T-helper 1 cell treated with Interleukin-12 subunit alpha and Interleukin-12 subunit beta and Interleukin-4 antibody, amounts not matched to agents 30 μg/mL and 1 μg/mL, for 36 hours (primary cell): ENCODE data around the gene EHBP1L1.

ENCODE experiments used
- H3K27ac Mint-ChIP-seq: one replicate; pipeline ENCODE4 v1.8.0; 2021; ENCODE audit warnings: mild to moderate bottlenecking, mixed read lengths
- H3K27me3 Mint-ChIP-seq: one replicate; pipeline ENCODE4 v1.8.0; 2021; ENCODE audit warnings: low read depth, mixed read lengths
- H3K36me3 Mint-ChIP-seq: one replicate; pipeline ENCODE4 v1.8.0; 2021; ENCODE audit warnings: low read depth, mixed read lengths
- H3K4me1 Mint-ChIP-seq: one replicate; pipeline ENCODE4 v1.8.0; 2021; ENCODE audit warnings: low read depth, mixed read lengths
- H3K4me3 Mint-ChIP-seq: one replicate; pipeline ENCODE4 v1.8.0; 2021; ENCODE audit warnings: mild to moderate bottlenecking, moderate library complexity, mixed read lengths
- H3K9me3 Mint-ChIP-seq: one replicate; pipeline ENCODE4 v1.8.0; 2021; ENCODE audit warnings: mixed read lengths

The EHBP1L1 gene

DNA sequence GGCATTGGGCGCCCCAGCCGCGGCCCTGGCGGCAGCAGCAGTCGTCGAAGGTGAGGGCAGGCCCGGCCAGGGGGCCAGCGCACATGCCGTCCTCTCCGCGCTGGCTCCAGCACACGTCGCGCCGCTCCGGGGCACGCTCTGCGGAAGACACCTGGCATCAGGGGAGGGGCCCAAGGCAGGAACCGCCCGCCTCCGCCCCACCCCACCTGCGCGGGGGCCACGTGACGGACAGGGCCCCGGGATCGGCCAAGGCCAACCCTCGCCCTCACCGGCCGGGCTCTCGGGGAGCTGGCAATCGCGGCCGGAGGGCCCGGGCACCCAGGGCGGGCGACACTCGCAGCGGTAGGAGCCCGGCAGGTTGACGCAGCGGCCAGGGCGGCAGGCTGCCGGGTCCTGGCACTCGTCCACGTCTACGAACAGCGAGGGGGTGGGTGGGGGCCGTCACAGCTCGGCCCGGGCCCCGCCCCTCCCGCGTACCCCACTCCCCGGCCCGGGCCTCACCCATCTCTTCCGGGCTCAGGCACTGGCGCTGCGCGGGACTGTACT lies 36.0 kb upstream of the EHBP1L1 start:
- Mint-ChIP-seq H3K4me1 (peaks cover 14% of the 10 kb centered on the region), H3K27me3 (no peaks in the 10 kb centered on the region), H3K36me3 (peaks cover 15% of the 10 kb centered on the region), H3K9me3 (no peaks in the 10 kb centered on the region), H3K27ac (peak overlapping the region; percentile 80), H3K4me3 (peak overlapping the region; percentile 86)

DNA sequence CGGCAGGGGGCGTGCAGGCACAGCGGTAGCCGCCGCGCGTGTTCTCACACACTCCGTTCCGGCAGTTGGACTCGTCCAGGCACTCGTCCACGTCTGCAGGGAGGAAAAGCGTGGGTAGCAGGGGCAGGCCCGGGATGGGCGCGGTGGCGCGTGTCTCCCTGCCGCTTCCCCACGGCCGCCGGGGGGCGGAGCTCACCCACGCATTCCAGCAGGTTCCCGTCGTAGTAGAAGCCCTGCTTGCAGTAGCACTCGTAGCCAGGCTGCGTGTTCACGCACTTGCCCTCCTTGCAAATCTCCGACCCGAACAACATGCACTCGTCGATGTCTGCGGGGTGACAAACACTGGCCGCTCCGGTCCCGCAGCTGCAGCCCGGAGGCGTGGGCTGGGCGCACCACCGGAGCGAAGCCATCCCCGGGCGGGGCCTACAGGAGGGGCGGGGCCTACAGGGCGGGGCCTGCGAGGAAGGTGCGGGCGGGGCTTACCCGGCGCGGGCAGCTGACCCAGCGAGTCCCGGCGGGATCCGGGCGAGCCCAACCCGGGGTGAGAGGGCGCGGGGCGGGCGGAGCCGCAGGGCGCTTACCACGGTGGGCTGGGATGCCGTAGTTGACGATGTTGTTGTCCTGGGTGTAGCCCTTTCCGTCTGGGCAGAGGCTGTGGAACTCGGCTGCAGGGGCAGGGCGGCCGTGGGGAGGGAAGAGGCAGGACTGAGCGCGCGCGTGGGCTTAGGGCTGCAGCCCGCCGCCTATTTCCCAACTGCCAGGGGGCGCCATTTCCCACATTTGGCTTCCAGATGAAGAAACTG lies 35.4 kb upstream of the EHBP1L1 start:
- H3K4me3 Mint-ChIP-seq: peak overlapping the region; percentile 86
- peak overlapping the region; percentile 80 for H3K27ac Mint-ChIP-seq
- H3K9me3 Mint-ChIP-seq: no peaks in the 10 kb centered on the region
- H3K27me3 Mint-ChIP-seq: no peaks in the 10 kb centered on the region
- peaks cover 18% of the 10 kb centered on the region for H3K36me3 Mint-ChIP-seq
- H3K4me1 Mint-ChIP-seq: peaks cover 17% of the 10 kb centered on the region

DNA sequence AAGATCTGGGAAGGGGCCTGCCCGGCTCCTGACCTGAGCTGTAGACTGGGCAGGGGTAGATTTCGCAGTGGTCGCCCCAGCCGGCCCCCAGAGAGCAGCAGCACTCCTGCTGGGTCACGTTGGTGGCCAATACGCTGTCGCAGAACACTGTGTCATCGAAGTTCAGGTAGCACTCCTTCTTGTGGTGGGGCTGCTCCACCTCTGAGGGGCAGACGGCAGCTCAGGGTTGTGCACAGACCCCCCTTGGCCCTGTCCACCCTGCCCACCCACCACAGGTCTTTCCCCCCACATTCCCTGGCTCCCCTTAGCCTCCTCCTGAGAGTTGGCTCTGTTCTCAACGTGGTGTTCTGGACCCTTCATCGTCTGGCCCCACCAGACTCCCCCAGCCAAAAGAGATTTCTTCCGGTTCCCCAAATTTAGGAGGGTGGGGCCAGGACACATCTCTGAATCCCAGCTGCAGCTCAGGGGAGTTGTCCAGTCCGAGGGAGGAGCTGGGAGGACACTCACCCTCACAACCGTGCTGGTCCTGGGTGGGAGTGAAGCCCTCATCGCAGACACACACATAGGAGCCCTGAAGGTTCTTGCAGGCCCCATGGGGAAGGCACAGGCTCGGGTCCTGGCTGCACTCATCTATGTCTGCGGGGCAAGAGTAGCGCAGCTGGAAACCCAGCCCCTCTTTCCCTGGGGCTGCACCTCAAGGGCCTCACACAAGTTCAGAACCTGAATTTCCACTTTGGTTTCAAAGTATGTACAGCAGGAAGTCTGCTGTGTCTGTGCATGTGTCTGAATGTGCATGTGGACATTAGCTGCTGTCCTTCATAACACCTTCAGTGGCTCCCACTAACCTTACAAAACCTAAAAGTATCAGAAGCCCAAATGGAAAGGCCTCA lies 34.5 kb upstream of the EHBP1L1 start:
- H3K27ac Mint-ChIP-seq: peak overlapping the region; percentile 73
- no peaks in the 10 kb centered on the region for H3K9me3 Mint-ChIP-seq
- H3K4me3 Mint-ChIP-seq: peak overlapping the region; percentile 86
- peaks cover 24% of the 10 kb centered on the region for H3K4me1 Mint-ChIP-seq
- H3K27me3 Mint-ChIP-seq: no peaks in the 10 kb centered on the region
- peaks cover 23% of the 10 kb centered on the region for H3K36me3 Mint-ChIP-seq

DNA sequence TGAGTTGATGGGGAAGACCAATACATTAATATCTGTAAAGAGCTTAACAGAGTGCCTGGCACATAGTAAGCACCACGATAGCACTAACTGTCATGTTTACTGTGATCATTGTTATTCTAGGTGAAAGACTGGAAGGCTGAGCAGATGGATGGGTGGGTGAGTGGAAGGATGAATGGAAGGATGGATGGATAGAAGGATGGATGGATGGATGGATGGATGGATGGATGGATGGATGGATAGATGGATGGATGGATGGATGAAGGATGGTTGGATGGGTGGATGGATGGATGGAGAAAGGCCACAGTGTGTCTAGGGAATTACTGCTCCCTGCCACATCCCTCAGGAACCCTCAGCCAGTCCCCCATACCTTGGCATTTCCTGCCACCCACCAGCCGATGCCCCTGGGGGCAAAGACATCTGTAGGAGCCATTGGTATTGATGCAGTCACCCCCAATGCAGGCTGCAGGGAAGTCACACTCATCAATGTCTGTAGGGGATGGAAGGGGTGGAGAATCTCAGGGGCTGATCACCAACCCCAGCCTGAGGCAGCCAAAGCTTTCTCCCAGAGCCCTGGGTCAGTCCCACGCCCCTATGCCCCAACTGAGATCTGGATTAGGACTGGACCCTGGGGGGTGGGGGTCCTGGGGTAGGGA lies 33.0 kb upstream of the EHBP1L1 start:
- H3K4me3 Mint-ChIP-seq: no peak overlapping the region
- no peak overlapping the region for H3K27ac Mint-ChIP-seq
- no peaks in the 10 kb centered on the region for H3K27me3 Mint-ChIP-seq
- peaks cover 21% of the 10 kb centered on the region for H3K36me3 Mint-ChIP-seq
- H3K4me1 Mint-ChIP-seq: peaks cover 26% of the 10 kb centered on the region
- no peaks in the 10 kb centered on the region for H3K9me3 Mint-ChIP-seq

DNA sequence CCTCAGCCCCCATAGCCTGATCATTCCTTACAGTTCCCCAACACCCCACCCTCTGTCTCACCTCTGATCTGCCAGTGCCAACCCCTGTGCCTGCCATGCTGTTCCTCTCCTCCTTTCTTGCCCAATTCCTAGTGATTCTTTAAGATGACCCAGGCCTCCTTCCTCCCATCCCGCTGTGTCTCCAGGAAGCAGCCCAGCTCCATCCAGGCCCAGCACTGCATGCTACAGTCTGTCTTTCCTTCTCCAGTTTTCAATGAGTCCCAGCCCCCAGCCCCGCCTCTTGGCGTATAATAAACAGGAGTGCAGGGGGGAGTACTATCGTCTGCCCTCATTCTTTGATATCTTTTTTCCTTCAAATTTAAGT lies 30.0 kb upstream of the EHBP1L1 start:
- Mint-ChIP-seq H3K9me3 (no peaks in the 10 kb centered on the region), H3K4me3 (peak overlapping the region; percentile 73), H3K27ac (peak overlapping the region; percentile 77), H3K4me1 (peaks cover 38% of the 10 kb centered on the region), H3K36me3 (peaks cover 35% of the 10 kb centered on the region), H3K27me3 (no peaks in the 10 kb centered on the region)

DNA sequence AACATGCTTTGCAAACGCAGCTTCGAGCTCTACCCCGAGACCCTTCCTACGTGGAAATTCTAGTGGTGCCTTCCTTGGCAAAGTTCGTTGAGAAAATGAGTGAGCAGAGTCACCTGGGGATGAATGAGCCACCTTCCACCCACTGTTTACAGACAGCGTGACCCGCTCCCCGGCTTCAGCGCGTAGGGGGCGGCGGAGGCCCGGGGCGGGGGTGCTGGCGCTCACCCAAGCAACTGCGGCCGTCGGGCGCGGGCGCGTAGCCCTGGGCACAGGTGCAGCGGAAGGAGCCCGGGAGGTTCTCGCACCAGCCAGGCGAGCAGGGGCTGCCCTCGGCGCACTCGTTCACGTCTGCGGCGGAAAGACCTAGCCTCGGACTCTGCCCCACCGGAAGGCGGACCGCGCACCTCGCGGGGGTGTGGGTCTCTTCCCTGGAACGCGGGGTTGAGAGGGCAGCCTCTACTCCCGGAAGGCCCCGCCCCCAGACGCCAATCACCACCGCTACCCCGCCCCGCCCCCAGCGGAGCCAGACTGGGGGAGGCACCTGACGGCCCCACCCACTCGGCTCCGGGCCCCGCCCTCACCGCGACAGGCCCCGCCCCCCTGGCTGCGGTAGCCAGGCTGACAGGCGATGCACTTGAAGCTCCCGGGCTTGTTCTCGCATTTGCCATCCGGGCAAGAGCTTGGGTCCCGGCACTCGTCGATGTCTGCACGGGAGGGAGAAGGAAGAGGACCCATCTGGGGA lies 29.5 kb upstream of the EHBP1L1 start:
- H3K4me1 Mint-ChIP-seq: peaks cover 39% of the 10 kb centered on the region
- peak overlapping the region; percentile 79 for H3K27ac Mint-ChIP-seq
- peak overlapping the region; percentile 73 for H3K4me3 Mint-ChIP-seq
- no peaks in the 10 kb centered on the region for H3K27me3 Mint-ChIP-seq
- peaks cover 40% of the 10 kb centered on the region for H3K36me3 Mint-ChIP-seq
- H3K9me3 Mint-ChIP-seq: no peaks in the 10 kb centered on the region

DNA sequence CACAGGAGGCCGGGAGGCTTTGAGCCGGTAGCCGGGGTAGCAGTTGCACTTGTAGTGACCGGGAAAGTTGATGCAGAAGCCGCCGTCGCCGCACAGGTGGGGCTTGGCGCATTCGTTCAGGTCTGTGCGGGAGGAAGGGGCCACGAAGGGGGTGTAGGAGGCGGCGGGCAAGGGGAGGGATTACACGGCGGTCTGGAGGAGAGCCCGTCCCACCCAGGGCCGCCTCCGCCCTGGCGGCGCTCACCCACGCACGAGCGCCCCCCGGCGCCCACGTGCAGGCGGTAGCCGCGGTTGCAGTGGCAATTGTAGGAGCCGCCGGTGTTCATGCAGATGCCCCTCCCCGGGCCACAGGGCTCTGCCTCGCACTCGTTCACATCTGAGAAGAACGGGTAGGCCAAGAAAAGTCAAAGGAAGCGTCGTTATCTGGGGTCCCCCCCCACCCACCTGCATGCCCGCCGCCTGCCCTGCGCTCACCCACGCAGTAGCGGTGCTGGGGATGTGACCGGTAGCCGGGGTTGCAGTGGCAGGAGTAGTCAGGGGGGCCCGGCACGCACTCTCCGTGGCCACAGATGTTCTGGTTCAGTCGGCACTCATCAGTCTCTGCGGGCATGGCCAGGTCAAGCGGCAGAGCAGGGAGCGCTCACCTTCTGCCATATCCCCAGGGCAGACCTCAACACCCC lies 28.3 kb upstream of the EHBP1L1 start:
- Mint-ChIP-seq H3K27ac (no peak overlapping the region), H3K36me3 (peaks cover 52% of the 10 kb centered on the region), H3K27me3 (no peaks in the 10 kb centered on the region), H3K4me1 (peaks cover 48% of the 10 kb centered on the region), H3K9me3 (no peaks in the 10 kb centered on the region), H3K4me3 (peak overlapping the region; percentile 26)

DNA sequence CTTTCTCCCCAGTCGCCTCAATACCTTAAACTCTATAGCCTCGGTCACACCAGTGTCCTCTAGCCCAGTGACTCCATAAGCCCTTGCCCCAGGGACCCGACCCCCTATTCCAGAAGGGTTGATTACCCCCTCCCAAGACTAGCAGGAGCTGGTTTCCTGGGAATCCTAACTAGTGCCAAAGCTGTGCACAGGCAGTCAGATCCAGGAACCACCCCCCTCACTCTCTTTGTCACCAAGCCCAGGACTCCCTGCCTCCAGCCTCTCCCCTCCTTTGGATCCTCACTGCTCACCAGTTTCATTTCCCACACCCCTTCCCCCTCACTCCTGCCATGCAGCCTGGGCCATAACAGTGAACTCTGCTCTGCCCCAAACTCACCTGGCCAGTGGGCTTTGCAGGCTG lies 27.5 kb upstream of the EHBP1L1 start:
- Mint-ChIP-seq H3K4me1 (peaks cover 52% of the 10 kb centered on the region), H3K36me3 (peaks cover 50% of the 10 kb centered on the region), H3K9me3 (no peaks in the 10 kb centered on the region), H3K27ac (no peak overlapping the region), H3K4me3 (peak overlapping the region; percentile 53), H3K27me3 (no peaks in the 10 kb centered on the region)

DNA sequence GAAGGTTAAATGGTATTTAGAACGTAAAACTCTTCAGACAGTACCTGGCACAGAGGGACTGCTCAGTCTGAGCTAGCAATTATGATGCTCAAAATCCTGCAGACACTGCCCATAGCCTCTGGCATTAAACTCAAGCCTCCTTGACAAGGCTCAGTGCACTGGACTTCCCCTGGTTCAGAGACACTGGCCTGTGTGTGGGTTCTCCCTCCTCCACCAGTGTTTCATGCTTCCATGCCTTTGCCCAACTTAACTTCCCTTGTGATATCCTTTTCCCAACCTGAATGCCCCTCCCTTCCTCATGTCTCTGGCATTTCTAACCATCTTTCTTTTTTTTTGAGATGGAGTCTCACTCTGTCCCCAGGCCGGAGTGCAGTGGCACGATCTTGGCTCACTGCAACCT lies 26.8 kb upstream of the EHBP1L1 start:
- H3K36me3 Mint-ChIP-seq: peaks cover 48% of the 10 kb centered on the region
- H3K27ac Mint-ChIP-seq: no peak overlapping the region
- no peaks in the 10 kb centered on the region for H3K27me3 Mint-ChIP-seq
- H3K4me3 Mint-ChIP-seq: no peak overlapping the region
- H3K9me3 Mint-ChIP-seq: no peaks in the 10 kb centered on the region
- peaks cover 51% of the 10 kb centered on the region for H3K4me1 Mint-ChIP-seq

DNA sequence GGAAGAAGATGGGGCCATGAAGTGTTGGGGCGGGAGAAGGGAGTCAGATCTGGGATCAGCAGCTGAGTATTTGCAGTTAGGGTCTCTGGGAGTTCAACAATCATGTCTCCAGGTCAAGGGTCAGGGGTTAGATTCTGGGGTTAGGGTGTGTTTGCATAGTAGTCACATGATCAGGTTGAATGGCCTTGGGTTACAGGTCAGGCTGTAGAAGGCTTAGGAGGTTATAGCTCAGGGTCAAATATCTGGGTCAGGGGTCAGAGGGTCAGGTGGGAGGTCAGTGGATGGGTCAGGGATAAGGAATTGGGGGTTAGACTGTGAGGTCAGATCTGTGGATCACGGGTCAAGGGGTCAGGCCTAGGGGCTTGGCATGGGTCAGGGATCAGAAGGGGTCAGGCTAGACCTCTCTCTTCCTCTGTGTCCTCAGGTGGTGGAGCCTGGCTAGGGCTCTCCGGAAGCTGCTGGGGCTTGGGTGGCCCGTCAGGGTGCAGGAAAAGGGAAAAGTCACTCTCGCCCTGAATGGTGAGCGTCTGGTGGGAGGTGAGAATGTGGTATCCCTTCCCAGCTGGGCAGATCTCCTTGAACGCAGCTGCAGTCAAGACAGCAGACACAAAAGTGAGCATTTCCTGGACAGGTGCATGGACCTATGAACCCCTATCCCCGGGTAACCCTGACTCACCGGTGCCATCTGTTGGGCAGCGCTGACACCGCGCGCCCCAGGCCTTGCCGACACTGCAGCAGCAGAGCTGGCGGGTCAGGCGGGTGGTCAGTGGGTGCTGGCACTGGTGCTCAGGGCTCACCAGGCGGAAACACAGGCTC lies 24.1 kb upstream of the EHBP1L1 start:
- H3K27me3 Mint-ChIP-seq: no peaks in the 10 kb centered on the region
- peak overlapping the region; percentile 82 for H3K27ac Mint-ChIP-seq
- H3K9me3 Mint-ChIP-seq: no peaks in the 10 kb centered on the region
- peaks cover 33% of the 10 kb centered on the region for H3K36me3 Mint-ChIP-seq
- H3K4me3 Mint-ChIP-seq: peak overlapping the region; percentile 60
- H3K4me1 Mint-ChIP-seq: peaks cover 55% of the 10 kb centered on the region

DNA sequence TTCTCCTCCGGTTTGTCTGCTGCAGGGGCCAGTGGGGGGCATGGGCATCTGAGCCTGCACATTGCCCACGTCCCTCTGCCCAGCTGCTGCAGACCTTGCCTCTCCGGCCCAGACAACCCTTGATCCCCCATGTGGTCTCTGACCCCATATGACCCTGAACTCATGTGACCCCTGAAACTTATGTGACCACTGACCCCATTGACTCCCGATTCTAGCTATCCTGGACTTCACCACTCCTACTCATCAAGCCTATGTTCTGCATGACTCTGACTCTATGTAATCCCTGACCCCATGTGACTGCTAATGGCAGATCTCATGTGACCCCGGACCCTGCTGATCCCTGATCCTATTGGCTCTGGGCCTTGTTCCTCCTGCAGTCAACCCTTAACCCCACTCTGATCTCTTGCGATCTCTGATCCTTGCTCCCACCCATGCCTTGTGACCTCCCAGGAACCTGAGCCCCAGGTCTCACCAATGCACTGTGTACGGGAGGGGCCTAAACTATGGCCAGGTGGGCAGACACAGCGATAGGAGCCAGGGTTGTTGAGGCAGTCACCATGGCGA lies 23.4 kb upstream of the EHBP1L1 start:
- H3K9me3 Mint-ChIP-seq: no peaks in the 10 kb centered on the region
- H3K27ac Mint-ChIP-seq: peak overlapping the region; percentile 82
- peak overlapping the region; percentile 5 for H3K4me3 Mint-ChIP-seq
- H3K27me3 Mint-ChIP-seq: no peaks in the 10 kb centered on the region
- H3K4me1 Mint-ChIP-seq: peaks cover 60% of the 10 kb centered on the region
- H3K36me3 Mint-ChIP-seq: peaks cover 37% of the 10 kb centered on the region

DNA sequence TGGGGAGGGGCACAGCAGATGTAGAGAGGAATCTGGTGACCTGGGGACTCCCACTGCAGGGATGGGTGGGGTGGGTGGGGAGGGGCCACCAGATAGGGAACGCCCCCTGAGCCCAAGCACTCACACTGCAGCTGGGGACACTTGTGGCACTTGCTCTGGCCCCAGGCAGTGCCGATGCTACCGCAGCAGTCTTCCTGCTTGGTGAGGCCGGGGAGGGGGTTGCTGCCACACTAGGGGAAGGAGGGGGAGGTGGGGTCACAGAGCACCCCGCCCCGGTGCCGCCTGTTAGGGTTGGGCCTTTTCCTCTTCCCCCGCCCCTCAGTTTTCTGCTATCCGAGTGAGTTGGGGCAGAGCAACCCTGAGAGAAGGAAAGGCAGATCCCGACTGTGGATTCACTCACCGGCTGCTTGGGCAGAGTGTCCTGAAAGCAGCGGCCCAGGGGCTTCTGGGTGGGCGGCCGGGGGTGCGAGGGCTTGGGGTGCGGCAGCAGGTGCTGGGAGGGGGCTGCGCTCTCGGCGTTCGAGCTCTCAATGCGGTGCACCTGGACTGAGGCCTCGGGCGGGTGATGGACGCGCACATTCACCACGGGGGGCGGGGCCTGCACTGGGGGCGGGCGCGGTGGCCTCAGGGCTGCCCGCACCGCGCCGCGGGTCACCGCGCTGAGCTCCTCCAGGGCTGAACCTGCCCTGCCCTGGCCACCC lies 22.4 kb upstream of the EHBP1L1 start:
- H3K4me1 Mint-ChIP-seq: peaks cover 53% of the 10 kb centered on the region
- H3K27ac Mint-ChIP-seq: peak overlapping the region; percentile 68
- no peak overlapping the region for H3K4me3 Mint-ChIP-seq
- no peaks in the 10 kb centered on the region for H3K9me3 Mint-ChIP-seq
- peaks cover 33% of the 10 kb centered on the region for H3K36me3 Mint-ChIP-seq
- H3K27me3 Mint-ChIP-seq: no peaks in the 10 kb centered on the region
